ENCODE data around the gene AFAP1. TPM values are rescaled to one million over a fixed set of nuclear protein-coding genes. Genes with fewer than 3 reads are reported as not detected.

The AFAP1 gene
- total and polyA plus RNA-seq, 2 donors (not counting 1 experiment from before 2014, with no cell fraction given), result 0.03 to 0.44 TPM

DNA sequence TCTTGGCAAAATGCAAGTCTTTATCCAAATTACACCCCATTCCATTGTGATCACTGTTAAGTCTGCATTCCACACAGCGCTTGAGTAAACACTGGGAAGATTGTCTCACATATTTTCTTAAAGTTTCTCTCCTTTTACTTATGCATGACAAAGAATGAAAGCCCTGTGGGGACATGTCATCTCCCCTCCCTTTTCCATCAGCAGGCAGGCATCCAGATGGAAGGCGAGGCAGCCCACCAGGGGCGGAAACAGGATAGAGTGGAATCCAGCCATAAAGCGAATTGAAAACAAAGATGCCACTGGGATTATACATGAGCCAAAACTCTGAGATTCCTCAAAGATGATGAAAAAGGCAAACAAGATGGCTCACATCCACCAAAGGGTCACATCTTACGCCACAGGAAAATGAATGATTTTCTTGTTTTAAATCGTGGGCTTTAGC, 78.2 kb downstream of the AFAP1 start:
- Histone ChIP-seq H3K4me2 (replicated peaks; ENCODE audit: low read depth, low read length, poor library complexity, severe bottlenecking) (no peak overlapping the region), H3K9me3 (ENCODE audit: control extremely low read depth in 1 of 3, control insufficient read depth in 2 of 3, insufficient read depth in 1 of 3, low read length in 2 of 3) (no peaks in the 10 kb centered on the region), H4K20me1 (ENCODE audit: control insufficient read depth, insufficient read depth, low read length, poor library complexity, severe bottlenecking) (no peaks in the 10 kb centered on the region), H3K79me2 (ENCODE audit: control insufficient read depth, insufficient read depth, low read length) (no peaks in the 10 kb centered on the region), H3K36me3 (replicated peaks in 1 of 2; ENCODE audit: control extremely low read depth in 1 of 2, control insufficient read depth in 1 of 2, extremely low read depth in 1 of 2, insufficient read depth in 2 of 2, low read length in 1 of 2) (no peaks in the 10 kb centered on the region), H3K4me3 (ENCODE audit: control extremely low read depth in 1 of 5, extremely low read depth in 1 of 5, insufficient read depth in 1 of 5, low read depth in 2 of 5, low read length in 4 of 5) (no peak overlapping the region), H3K9ac (ENCODE audit: low read length) (no peak overlapping the region), H3K27ac (ENCODE audit: low read length in 2 of 2) (no peak overlapping the region), H3K4me1 (ENCODE audit: control insufficient read depth in 2 of 2, insufficient read depth in 2 of 2, low read length in 2 of 2) (no peaks in the 10 kb centered on the region), H2AFZ (ENCODE audit: insufficient read depth, low read depth, low read length, poor library complexity, severe bottlenecking) (no peak overlapping the region), H3K27me3 (replicated peaks in 1 of 4; ENCODE audit: control extremely low read depth in 1 of 4, control insufficient read depth in 3 of 4, insufficient read depth in 4 of 4, low read length in 3 of 4) (no peaks in the 10 kb centered on the region)
- no peak for DNase-seq
- intact Hi-C loops (cut with micrococcal nuclease), result no loop called here
- peaks cover 31% of the 10 kb centered on the region for H3K27me3 Mint-ChIP-seq
- ChIA-PET CTCF (no interaction called here), POLR2A (no interaction called here)
- H3K27ac Mint-ChIP-seq, result no peak overlapping the region
- TF ChIP-seq, protein P1, sequence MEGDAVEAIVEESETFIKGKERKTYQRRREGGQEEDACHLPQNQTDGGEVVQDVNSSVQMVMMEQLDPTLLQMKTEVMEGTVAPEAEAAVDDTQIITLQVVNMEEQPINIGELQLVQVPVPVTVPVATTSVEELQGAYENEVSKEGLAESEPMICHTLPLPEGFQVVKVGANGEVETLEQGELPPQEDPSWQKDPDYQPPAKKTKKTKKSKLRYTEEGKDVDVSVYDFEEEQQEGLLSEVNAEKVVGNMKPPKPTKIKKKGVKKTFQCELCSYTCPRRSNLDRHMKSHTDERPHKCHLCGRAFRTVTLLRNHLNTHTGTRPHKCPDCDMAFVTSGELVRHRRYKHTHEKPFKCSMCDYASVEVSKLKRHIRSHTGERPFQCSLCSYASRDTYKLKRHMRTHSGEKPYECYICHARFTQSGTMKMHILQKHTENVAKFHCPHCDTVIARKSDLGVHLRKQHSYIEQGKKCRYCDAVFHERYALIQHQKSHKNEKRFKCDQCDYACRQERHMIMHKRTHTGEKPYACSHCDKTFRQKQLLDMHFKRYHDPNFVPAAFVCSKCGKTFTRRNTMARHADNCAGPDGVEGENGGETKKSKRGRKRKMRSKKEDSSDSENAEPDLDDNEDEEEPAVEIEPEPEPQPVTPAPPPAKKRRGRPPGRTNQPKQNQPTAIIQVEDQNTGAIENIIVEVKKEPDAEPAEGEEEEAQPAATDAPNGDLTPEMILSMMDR (IDR thresholded peaks at IDR 0.05), result no peak
- no peak for TF ChIP-seq EZH2 (IDR thresholded peaks at IDR 0.05; ENCODE audit: borderline replicate concordance, insufficient read depth, low read depth, low read length, poor library complexity, severe bottlenecking)
- 91% methylated on average over 5 of the region's 6 CpGs for WGBS (ENCODE audit: insufficient coverage)
- ATAC-seq (ENCODE audit: low read depth), result no peak
- no peak overlapping the region for H3K4me3 Mint-ChIP-seq
- no peaks in the 10 kb centered on the region for H3K4me1 Mint-ChIP-seq
- peaks cover 2% of the 10 kb centered on the region for H3K9me3 Mint-ChIP-seq (ENCODE audit: insufficient read depth)

DNA sequence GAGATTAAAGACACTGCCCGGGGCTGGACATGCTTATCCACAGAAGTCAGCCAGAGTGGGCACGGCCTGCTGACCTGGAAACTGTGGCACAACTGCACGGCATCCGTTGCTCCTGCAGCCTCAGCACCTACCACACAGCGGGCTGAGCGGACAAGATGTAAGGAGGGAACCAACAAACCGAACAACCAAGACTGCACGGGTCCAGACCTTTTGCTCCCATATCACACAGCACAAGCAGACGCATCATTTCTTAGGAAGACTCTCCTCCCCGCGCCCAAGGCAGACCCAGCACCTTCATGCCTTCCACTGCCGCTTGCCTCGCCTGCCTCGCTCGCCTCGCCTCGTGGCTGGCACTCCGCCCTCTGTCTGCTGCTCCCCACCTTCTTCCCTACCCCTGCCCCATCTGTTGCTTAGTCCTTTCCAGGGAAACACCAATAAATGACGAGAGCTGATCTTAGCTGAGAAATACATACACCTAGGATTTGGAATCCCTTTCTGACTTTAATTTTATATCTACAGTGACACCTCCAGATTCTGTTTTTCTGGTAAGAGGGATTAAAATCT, 79.0 kb downstream of the AFAP1 start:
- ChIA-PET POLR2A (no interaction called here), CTCF (no interaction called here)
- no peaks in the 10 kb centered on the region for H4K20me1 ChIP-seq (ENCODE audit: control insufficient read depth, insufficient read depth, low read length, poor library complexity, severe bottlenecking)
- Mint-ChIP-seq H3K27ac (no peak overlapping the region), H3K4me1 (no peaks in the 10 kb centered on the region), H3K27me3 (peaks cover 29% of the 10 kb centered on the region), H3K4me3 (no peak overlapping the region), H3K9me3 (ENCODE audit: insufficient read depth) (peaks cover 2% of the 10 kb centered on the region)
- H3K4me1 ChIP-seq (ENCODE audit: control insufficient read depth in 2 of 2, insufficient read depth in 2 of 2, low read length in 2 of 2), result no peaks in the 10 kb centered on the region
- TF ChIP-seq, protein P1 (IDR thresholded peaks at IDR 0.05), result no peak
- H3K4me3 ChIP-seq (ENCODE audit: control extremely low read depth in 1 of 5, extremely low read depth in 1 of 5, insufficient read depth in 1 of 5, low read depth in 2 of 5, low read length in 4 of 5), result no peak overlapping the region
- no peaks in the 10 kb centered on the region for H3K79me2 ChIP-seq (ENCODE audit: control insufficient read depth, insufficient read depth, low read length)
- H3K27ac ChIP-seq (ENCODE audit: low read length in 2 of 2), result no peak overlapping the region
- no peaks in the 10 kb centered on the region for H3K9me3 ChIP-seq (ENCODE audit: control extremely low read depth in 1 of 3, control insufficient read depth in 2 of 3, insufficient read depth in 1 of 3, low read length in 2 of 3)
- DNase-seq, result no peak
- H3K27me3 ChIP-seq (replicated peaks in 1 of 4; ENCODE audit: control extremely low read depth in 1 of 4, control insufficient read depth in 3 of 4, insufficient read depth in 4 of 4, low read length in 3 of 4), result no peaks in the 10 kb centered on the region
- intact Hi-C loops (cut with micrococcal nuclease), result no loop called here
- ATAC-seq (ENCODE audit: low read depth), result no peak
- WGBS (ENCODE audit: insufficient coverage), result 91% methylated on average over 18 of the region's 19 CpGs
- H3K36me3 ChIP-seq (replicated peaks in 1 of 2; ENCODE audit: control extremely low read depth in 1 of 2, control insufficient read depth in 1 of 2, extremely low read depth in 1 of 2, insufficient read depth in 2 of 2, low read length in 1 of 2), result no peaks in the 10 kb centered on the region
- no peak overlapping the region for H3K9ac ChIP-seq (ENCODE audit: low read length)
- H3K4me2 ChIP-seq (replicated peaks; ENCODE audit: low read depth, low read length, poor library complexity, severe bottlenecking), result no peak overlapping the region
- no peak overlapping the region for H2AFZ ChIP-seq (ENCODE audit: insufficient read depth, low read depth, low read length, poor library complexity, severe bottlenecking)

All from B cell (primary cell).